Stomach (tissue), 4 donors: ENCODE data around the gene KRT37.

Source experiments
- CTCF ChIP-seq, 7 experiments: fragments of 450-650 bp in 4 of 7; fragments of 200-600 bp in 3 of 7; sonication (generic) in 3 of 7; IDR thresholded peaks; one replicate each; pipeline ENCODE4 v1.5.1; 2016 to 2019; ENCODE audit warnings: antibody characterized with exemption in 7 of 7, control low read depth in 2 of 7, mild to moderate bottlenecking in 1 of 7
- POLR2A ChIP-seq, 4 donors: fragments of 450-650 bp; IDR thresholded peaks; one replicate each; pipeline ENCODE4 v1.6.1; 2016; ENCODE audit warnings: antibody characterized with exemption in 4 of 4, control low read depth in 2 of 4, mild to moderate bottlenecking in 1 of 4, moderate library complexity in 1 of 4

- TF ChIP-seq CTCF (IDR thresholded peaks at IDR 0.05) (no peak), POLR2A (IDR thresholded peaks at IDR 0.05) (no peak)
Observed at GRCh38 chr17:41421116-41421515, 3.3 kb downstream of the KRT37 start.
